ENCODE results near the gene SUPT6H. TPM values are rescaled to one million over a fixed set of nuclear protein-coding genes. Genes with fewer than 3 reads are reported as not detected.

SUPT6H gene
- total RNA-seq, 2 donors from 2014 or later = 136 to 139 TPM

- no peak overlapping the region for H3K4me3 Mint-ChIP-seq
- no peaks in the 10 kb centered on the region for H3K27me3 Mint-ChIP-seq
- H3K4me1 Mint-ChIP-seq = peaks cover 3% of the 10 kb centered on the region
- H3K27ac Mint-ChIP-seq = no peak overlapping the region
- ATAC-seq (no peak), DNase-seq (no peak)
- no peaks in the 10 kb centered on the region for H3K9me3 ChIP-seq (ENCODE audit: control insufficient read depth, low read length, poor library complexity, severe bottlenecking)
- peaks cover 5% of the 10 kb centered on the region for H3K36me3 Mint-ChIP-seq (ENCODE audit: low read depth)
These were observed 31.9 kb downstream of the SUPT6H start for GRCh38 chr17:28693869-28694268.

DNA sequence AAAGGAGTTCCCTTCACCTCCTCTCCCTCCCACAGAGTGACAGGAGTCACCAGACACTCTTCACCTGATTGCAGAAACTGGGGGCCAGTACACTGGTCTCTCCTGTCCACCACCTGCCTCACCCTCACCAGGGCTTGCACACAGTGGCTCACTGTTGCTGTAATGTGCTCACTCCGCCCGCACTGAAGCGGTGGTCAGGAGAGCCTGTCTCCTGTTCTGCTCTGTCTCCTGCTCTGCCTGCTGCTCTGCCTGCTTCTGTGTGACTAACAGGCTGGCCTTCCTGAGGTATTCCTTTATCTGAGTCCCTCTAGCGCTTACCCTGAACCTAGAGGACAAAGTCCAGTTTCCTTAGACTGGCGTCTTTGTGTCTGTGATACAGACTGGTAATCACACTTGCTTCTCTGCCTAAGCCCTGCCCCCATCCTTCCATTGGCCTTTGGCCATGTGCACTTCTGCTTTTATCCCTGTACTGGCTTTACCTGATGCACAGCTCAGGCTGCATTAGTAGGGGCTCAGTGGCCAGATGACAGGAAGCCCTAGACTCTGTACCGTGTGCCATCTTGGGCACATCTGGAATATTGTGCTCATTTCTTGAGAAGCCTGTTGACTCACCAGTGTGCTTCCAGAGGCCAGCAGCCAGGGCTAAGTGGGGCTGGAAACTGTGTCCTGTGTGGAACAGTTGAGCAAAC is 36.4 kb downstream of the SUPT6H start:
- Mint-ChIP-seq H3K36me3 (ENCODE audit: low read depth) (peaks cover 10% of the 10 kb centered on the region), H3K27ac (no peak overlapping the region), H3K4me3 (no peak overlapping the region), H3K27me3 (no peaks in the 10 kb centered on the region), H3K4me1 (peaks cover 4% of the 10 kb centered on the region)
- DNase-seq (no peak), ATAC-seq (no peak)
- no peaks in the 10 kb centered on the region for H3K9me3 ChIP-seq (ENCODE audit: control insufficient read depth, low read length, poor library complexity, severe bottlenecking)

- Mint-ChIP-seq H3K27ac (no peak overlapping the region), H3K36me3 (ENCODE audit: low read depth) (peaks cover 8% of the 10 kb centered on the region)
These were observed 38.3 kb downstream of the SUPT6H start for GRCh38 chr17:28700278-28700677.

DNA sequence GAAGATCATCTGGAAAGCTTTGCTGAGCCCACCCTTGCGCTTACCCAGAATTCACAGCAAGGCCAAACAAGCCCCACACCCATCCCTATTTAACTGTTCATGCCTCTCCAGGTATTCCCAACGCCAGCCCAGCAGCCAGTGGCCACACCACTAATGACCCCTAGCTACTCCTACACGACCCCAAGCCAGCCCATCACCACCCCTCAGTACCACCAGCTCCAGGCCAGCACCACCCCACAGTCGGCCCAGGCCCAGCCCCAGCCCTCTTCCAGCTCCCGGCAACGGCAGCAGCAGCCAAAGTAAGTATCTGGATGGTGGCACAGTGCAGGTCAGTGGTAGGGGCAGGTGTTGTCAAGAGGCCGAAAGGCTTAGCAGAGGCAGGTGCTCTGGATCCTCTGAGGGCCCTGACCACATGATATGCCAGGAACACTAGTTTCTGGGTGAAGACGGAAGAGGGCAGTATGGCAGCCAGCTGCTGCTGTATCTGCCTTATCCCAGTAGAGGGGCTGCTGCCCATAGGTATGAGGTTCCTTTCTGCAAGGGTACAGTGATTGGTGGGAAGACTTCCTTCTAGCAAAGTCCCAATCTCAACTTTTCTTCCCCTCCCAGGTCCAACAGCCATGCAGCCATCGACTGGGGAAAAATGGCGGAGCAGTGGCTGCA is 39.0 kb downstream of the SUPT6H start:
- H3K27ac Mint-ChIP-seq = no peak overlapping the region
- H3K4me1 Mint-ChIP-seq = peaks cover 10% of the 10 kb centered on the region
- DNase-seq = no peak
- no peak overlapping the region for H3K4me3 Mint-ChIP-seq
- H3K36me3 Mint-ChIP-seq (ENCODE audit: low read depth) = peaks cover 8% of the 10 kb centered on the region
- no peaks in the 10 kb centered on the region for H3K27me3 Mint-ChIP-seq
- ATAC-seq = no peak
- no peaks in the 10 kb centered on the region for H3K9me3 ChIP-seq (ENCODE audit: control insufficient read depth, low read length, poor library complexity, severe bottlenecking)

More at GRCh38 chr17:28700278-28700677, 38.3 kb downstream of the SUPT6H start:
- Mint-ChIP-seq H3K27me3 (no peaks in the 10 kb centered on the region), H3K4me3 (no peak overlapping the region), H3K4me1 (peaks cover 10% of the 10 kb centered on the region)
- no peak for ATAC-seq
- H3K9me3 ChIP-seq (ENCODE audit: control insufficient read depth, low read length, poor library complexity, severe bottlenecking) = no peaks in the 10 kb centered on the region
- DNase-seq = no peak

DNA sequence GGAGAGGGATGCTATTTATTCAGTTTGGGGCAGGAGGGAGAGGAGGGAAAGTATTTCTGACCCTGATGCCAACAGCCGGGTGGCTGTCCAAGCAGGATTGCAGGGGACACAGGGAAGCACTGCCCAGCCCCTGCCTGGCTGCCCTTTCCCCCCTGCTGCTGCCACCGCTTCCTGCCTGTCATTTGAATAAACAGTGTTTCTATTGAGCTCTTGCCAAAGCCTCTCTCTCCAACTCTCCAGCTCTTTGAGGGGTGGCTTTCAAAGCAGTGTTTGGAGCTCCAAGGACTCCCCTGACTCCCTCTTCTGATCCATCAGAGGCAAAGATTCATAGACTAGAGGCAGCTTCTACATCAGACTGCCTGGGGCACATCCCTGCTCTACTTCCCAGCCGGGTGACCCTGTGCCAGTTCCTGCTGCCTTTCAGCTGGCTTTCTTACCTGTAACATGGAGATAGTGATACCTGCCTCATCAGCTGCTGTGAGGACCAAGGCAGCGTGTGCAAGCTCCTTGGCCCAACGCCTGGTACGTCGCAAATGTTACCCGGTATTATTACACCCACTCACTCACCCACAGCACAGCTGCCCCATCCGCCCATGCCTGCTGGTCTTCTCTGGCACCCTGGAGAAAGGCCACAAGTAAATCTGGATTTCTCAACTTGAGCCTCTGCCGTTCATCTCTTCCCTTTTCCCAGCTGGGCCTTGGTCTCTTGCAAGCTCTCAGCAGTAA is 40.2 kb downstream of the SUPT6H start:
- Mint-ChIP-seq H3K27me3 (no peaks in the 10 kb centered on the region), H3K4me3 (peak overlapping the region; percentile 50), H3K4me1 (peaks cover 10% of the 10 kb centered on the region), H3K36me3 (ENCODE audit: low read depth) (peaks cover 8% of the 10 kb centered on the region), H3K27ac (peak overlapping the region; percentile 72)
- DNase-seq = no peak
- no peak for ATAC-seq
- no peaks in the 10 kb centered on the region for H3K9me3 ChIP-seq (ENCODE audit: control insufficient read depth, low read length, poor library complexity, severe bottlenecking)

GRCh38 chr17:28702752-28703150 is 40.7 kb downstream of the SUPT6H start:
- H3K4me3 Mint-ChIP-seq = no peak overlapping the region
- H3K36me3 Mint-ChIP-seq (ENCODE audit: low read depth) = peaks cover 6% of the 10 kb centered on the region
- no peak for DNase-seq
- ATAC-seq = no peak
- peak overlapping the region; percentile 72 for H3K27ac Mint-ChIP-seq
- no peaks in the 10 kb centered on the region for H3K9me3 ChIP-seq (ENCODE audit: control insufficient read depth, low read length, poor library complexity, severe bottlenecking)
- H3K27me3 Mint-ChIP-seq = no peaks in the 10 kb centered on the region
- H3K4me1 Mint-ChIP-seq = peaks cover 14% of the 10 kb centered on the region

DNA sequence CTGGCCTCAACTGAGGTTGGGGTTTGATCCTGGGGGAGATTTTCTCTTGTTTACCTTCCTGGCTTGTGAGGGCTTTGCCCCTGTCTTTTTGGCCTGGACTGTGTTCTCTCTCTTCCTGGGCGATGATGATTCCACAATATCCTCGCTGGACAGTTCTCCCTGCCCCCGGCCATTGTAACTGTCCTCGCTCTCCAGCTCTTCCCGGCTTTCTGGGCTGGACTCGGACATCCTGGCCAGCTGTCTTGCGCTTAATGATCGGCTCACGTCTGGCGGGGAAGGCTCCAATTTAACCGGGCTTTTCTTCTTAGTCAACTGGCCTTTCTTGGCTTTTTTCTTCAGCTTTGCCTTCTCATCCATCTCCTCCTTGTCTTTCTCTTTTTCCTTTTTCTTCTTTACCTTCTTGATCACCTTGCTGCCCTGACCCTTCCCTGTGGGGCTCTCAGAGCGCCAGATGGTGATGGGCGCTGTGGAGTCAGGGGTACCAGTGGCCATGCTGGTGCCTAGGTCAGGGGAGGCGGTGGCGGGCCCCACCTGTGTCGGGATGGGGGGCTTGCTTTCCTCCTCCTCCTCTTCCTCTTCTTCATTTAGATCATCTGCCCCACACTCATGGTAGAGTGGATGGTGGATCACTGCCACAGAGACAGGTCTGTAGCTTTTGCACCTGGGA is 41.7 kb downstream of the SUPT6H start:
- Mint-ChIP-seq H3K27ac (no peak overlapping the region), H3K36me3 (ENCODE audit: low read depth) (peaks cover 6% of the 10 kb centered on the region), H3K4me3 (no peak overlapping the region), H3K4me1 (peaks cover 11% of the 10 kb centered on the region), H3K27me3 (no peaks in the 10 kb centered on the region)
- no peaks in the 10 kb centered on the region for H3K9me3 ChIP-seq (ENCODE audit: control insufficient read depth, low read length, poor library complexity, severe bottlenecking)
- DNase-seq (no peak), ATAC-seq (no peak)

- H3K9me3 ChIP-seq (ENCODE audit: control insufficient read depth, low read length, poor library complexity, severe bottlenecking) = no peaks in the 10 kb centered on the region
- Mint-ChIP-seq H3K36me3 (ENCODE audit: low read depth) (peaks cover 6% of the 10 kb centered on the region), H3K4me1 (peaks cover 11% of the 10 kb centered on the region), H3K27ac (no peak overlapping the region), H3K27me3 (no peaks in the 10 kb centered on the region), H3K4me3 (no peak overlapping the region)
- ATAC-seq (no peak), DNase-seq (no peak)
These were observed 42.3 kb downstream of the SUPT6H start for GRCh38 chr17:28704219-28704858.

DNA sequence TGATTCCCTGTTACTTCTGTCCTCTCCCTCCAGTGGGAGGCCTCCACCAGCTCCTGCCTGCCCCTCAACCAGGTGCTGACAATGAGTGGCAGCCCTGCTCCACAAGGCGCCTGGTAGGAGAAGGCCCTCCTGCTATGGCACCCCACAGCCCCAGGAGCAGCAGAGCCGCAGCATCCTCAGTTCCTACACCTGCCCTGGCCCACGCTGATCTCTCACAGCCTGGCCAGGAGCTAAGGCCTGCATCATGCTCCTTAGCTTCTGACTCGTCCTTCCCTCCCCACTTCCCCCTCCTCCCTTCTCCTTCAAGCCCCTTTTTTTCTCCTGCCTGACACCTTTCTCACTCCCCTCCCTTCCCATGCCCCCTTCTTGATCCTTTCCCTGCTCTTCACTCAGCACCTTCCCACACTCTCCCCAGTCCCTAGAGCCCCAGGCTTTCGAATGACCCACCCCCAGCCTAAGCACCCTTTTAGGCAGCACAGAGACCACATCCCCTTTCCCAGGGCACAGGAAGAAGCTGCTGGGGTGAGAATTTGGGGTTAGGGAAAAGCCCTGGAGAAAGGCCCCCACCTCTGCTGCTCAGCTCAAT is 43.2 kb downstream of the SUPT6H start:
- Mint-ChIP-seq H3K4me3 (no peak overlapping the region), H3K4me1 (peaks cover 11% of the 10 kb centered on the region), H3K27me3 (no peaks in the 10 kb centered on the region), H3K36me3 (ENCODE audit: low read depth) (peaks cover 6% of the 10 kb centered on the region), H3K27ac (no peak overlapping the region)
- no peaks in the 10 kb centered on the region for H3K9me3 ChIP-seq (ENCODE audit: control insufficient read depth, low read length, poor library complexity, severe bottlenecking)
- DNase-seq (no peak), ATAC-seq (no peak)

DNA sequence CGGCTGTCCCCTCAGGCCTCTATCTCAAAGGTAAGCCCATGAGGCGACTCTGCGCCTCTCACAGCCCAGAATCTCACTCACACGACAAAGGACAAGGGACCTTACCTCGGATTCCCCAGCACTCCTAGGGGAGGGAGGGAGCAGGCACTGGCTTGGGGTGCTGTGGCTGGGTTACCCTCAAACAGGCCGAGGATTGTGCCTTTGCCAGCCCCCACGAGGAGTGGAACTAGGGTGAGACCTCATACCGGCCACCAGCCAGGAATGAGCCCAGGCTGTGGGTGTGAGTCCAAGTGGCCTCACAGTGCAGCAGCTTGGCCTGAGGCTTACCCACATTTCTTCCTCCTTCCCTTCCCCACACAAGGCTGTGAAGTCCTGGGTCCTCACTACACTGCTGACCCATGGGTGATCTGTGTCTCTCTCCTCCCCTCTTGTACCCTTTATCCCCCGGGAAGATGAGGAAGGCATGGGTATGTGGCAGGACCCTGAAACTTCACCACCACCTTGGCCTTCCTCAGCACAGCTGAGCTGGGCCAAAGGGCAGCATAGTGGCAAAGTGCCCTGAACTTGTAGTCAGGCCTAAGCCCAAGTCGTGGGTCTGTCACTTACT is 43.8 kb downstream of the SUPT6H start:
- no peak overlapping the region for H3K27ac Mint-ChIP-seq
- H3K27me3 Mint-ChIP-seq = no peaks in the 10 kb centered on the region
- H3K36me3 Mint-ChIP-seq (ENCODE audit: low read depth) = peaks cover 4% of the 10 kb centered on the region
- no peaks in the 10 kb centered on the region for H3K9me3 ChIP-seq (ENCODE audit: control insufficient read depth, low read length, poor library complexity, severe bottlenecking)
- no peak for ATAC-seq
- H3K4me1 Mint-ChIP-seq = peaks cover 15% of the 10 kb centered on the region
- DNase-seq = no peak
- H3K4me3 Mint-ChIP-seq = no peak overlapping the region

DNA sequence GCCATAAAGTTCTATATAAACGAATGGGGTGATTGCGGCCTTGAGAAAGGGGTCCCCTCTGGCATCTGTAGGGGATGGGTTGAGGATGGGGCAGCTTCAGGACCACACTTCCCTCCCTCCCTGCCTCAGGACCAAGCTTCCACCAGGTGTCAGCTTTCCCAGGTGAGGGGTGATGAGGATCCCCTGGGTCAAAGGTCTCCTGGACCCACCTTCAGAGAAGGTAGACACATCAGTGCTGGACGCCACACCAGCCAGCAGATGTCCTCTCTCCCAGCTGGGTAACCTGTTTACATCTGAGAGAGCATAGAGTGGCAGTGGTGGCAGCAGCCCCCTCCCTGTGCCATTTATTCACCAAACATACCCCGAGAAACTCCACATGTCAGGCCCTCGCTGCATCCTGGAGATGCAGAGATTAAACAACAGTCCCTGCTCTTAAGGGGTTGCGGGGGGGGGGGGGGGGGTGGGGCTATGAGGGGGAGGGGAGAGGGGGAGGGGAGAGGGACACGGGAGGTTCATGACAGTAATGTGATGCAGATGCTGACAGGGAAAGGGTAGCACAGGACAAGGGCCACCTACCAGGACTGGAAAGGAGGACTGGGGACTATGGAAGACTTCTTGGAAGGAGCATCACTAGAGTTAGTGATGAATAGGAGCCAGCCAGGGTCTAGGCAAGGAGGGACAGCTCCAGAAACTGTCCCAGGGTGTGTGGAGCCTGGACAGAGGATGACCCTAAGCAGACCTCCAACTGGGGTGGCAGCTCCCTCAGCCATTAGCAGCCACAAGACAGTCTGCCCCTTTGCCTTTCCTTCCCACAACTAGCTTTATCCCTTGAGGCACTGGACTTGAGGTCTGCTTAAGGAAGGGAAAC is 44.7 kb downstream of the SUPT6H start:
- H3K4me1 Mint-ChIP-seq = peaks cover 18% of the 10 kb centered on the region
- no peak for ATAC-seq

More for the DNA sequence above, 44.7 kb downstream of the SUPT6H start:
- peaks cover 3% of the 10 kb centered on the region for H3K36me3 Mint-ChIP-seq (ENCODE audit: low read depth)
- H3K4me3 Mint-ChIP-seq = no peak overlapping the region
- no peaks in the 10 kb centered on the region for H3K27me3 Mint-ChIP-seq
- no peak overlapping the region for H3K27ac Mint-ChIP-seq
- no peak for DNase-seq
- no peaks in the 10 kb centered on the region for H3K9me3 ChIP-seq (ENCODE audit: control insufficient read depth, low read length, poor library complexity, severe bottlenecking)

All from T-helper 17 cell (primary cell).